AG09319 (cell line): ENCODE measurements around the gene IRS2.

Experiments
- DNase-seq: peaks from one replicate; pipeline ENCODE4 v3.0.0-alpha.2; 2010; ENCODE audit warnings: low read depth; ENCODE audit errors: extremely low read depth
- TF ChIP-seq, protein P1 (sequence below): IDR thresholded peaks from 2 replicates; pipeline ENCODE4 v1.5.1; 2011; ENCODE audit warnings: low read depth, mild to moderate bottlenecking, inconsistent platforms, low read length, moderate library complexity

Gene IRS2

DNA sequence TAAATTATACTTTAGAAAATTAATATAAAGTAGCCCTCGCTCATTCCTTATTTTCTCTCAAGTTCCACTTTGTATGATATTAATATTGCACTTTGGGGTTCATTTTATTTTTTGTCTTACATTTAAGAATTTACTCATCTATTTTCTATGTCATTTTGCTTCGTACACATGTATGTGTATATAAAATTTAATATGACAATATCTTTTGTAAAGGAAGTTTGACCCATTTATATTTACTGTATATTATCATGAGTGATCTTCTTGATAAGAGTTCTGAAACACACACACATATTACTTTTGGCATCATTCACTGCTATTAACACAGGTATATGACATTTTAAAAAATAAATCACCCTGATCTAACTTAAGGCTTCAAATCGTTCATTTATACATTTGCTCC lies 83.1 kb downstream of the IRS2 start:
- TF ChIP-seq, protein P1, sequence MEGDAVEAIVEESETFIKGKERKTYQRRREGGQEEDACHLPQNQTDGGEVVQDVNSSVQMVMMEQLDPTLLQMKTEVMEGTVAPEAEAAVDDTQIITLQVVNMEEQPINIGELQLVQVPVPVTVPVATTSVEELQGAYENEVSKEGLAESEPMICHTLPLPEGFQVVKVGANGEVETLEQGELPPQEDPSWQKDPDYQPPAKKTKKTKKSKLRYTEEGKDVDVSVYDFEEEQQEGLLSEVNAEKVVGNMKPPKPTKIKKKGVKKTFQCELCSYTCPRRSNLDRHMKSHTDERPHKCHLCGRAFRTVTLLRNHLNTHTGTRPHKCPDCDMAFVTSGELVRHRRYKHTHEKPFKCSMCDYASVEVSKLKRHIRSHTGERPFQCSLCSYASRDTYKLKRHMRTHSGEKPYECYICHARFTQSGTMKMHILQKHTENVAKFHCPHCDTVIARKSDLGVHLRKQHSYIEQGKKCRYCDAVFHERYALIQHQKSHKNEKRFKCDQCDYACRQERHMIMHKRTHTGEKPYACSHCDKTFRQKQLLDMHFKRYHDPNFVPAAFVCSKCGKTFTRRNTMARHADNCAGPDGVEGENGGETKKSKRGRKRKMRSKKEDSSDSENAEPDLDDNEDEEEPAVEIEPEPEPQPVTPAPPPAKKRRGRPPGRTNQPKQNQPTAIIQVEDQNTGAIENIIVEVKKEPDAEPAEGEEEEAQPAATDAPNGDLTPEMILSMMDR: no peak
- no peak for DNase-seq
